Measurements from ENCODE around the gene FAM222B. TPM values are rescaled to one million over a fixed set of nuclear protein-coding genes. Genes with fewer than 3 reads are reported as not detected.

The FAM222B gene, protein sequence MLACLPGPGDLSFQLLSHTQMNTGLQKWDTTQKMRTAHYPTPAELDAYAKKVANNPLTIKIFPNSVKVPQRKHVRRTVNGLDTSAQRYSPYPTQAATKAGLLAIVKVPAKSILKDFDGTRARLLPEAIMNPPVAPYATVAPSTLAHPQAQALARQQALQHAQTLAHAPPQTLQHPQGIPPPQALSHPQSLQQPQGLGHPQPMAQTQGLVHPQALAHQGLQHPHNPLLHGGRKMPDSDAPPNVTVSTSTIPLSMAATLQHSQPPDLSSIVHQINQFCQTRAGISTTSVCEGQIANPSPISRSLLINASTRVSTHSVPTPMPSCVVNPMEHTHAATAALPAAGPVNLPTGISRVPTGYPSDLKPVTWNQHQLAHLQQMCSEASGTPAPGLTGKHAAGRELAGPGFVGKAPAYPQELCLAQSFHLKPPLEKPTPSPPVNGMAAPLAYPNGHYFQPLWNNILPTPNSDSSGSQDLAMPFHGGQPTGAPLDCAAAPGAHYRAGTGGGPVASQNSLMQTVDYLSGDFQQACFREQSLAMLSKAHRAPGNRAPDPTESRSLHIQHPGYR
- total RNA-seq, result 10 to 100 TPM; 17.6 to 23.4 (median 23.3) TPM
- 9.6 TPM for total RNA-seq (2013)
- 8.7 to 26.4 (median 12.1) reads per million in 29 experiments for total RNA-seq

DNA sequence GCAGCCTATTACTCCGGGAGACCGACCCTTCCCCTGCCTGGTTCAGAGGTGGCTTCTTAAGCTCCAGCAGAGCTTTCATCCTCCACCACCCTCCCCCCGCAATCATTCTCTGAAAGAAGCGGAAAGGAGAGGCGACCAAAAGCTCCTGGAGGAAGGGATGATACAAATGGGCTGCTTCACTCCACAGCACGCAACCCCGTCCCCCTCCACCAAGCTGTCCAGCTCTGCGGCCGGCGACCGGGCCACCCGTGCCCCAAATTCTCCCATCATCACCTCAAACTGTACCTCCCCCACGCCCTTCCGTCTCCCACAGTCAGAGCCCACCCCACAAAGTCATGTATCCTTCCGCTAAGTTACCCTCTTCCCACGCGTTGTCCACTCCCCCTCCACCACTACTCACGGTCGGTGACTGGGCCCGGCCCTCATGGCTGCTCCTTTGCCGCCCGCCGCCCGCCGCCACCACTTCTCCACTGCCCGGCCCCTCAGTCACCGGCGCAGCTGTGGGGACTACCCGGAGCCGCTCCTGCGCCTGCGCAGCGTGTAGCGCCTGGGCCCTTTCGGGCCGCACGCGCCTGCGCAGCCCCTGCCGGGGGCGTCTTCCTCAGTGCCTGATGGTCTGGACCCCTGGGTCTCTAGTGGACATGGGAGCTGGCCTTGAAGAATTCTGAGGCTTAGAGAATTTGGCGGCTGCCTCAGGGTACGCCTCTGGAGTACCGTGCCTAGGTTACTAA, at the start of gene FAM222B:
Gene FAM222B, minus strand, starts transcription at position 509 of the 731 bp plus-strand sequence. CDS start 76,123 bp downstream, outside the sequence.
- Mint-ChIP-seq H3K4me1 (peaks cover 14 to 26% (median 25%) of the 10 kb centered on the region in 3 donors), H3K9me3 (no peaks in the 10 kb centered on the region), H3K4me3 (peak within 1 kb of the TSS; percentile 93 to 99 (median 97)), H3K36me3 (no peaks in the 10 kb centered on the region), H3K27ac (peak within 1 kb of the TSS; percentile 91 to 95), H3K27me3 (no peaks in the 10 kb centered on the region)
- peaks cover 9 to 31% of the 10 kb centered on the region in 2 experiments for H3K4me1 ChIP-seq (ENCODE audit: control insufficient read depth in 1 of 2, extremely low read depth in 1 of 2, insufficient read depth in 2 of 2, low read length in 2 of 2)
- peak within 1 kb of the TSS; percentile 67 for H3K27ac ChIP-seq (ENCODE audit: low read length)
- POLR2A ChIA-PET, result interaction anchor here (0.9 kb wide), 2 partner anchors 115 kb away, joined by 3 to 4 read pairs; no protein-coding TSS in a partner anchor
- CTCF ChIA-PET, result interaction anchor here (0.6 to 3.3 kb wide), 12 partner anchors 10 to 123 kb away, joined by 3 to 16 read pairs (median 4); partner anchors contain the start of genes NEK8 (in 1 of the 2) and RPL23A (in 1 of the 2)
- DNase-seq (peak; percentile 70 to 91 (median 79)), ATAC-seq (replicated peaks in 1 of 4) (peak; percentile 97 to 98 (median 98))
- H3K9me3 ChIP-seq, result no peaks in the 10 kb centered on the region
- no peaks in the 10 kb centered on the region for H3K36me3 ChIP-seq (ENCODE audit: control insufficient read depth in 2 of 2, extremely low read depth in 1 of 2, insufficient read depth in 1 of 2, low read length in 1 of 2)
- WGBS (ENCODE audit: insufficient coverage), result under 1% methylated on average over 41 of the region's 44 CpGs
- no peaks in the 10 kb centered on the region for H3K27me3 ChIP-seq (replicated peaks in 1 of 2; ENCODE audit: control insufficient read depth in 2 of 2, extremely low read depth in 1 of 2, insufficient read depth in 2 of 2, low read length in 1 of 2)
- H3K4me3 ChIP-seq (ENCODE audit: control insufficient read depth in 1 of 2, extremely low read depth in 1 of 2, low read length in 1 of 2), result peak within 1 kb of the TSS; percentile 95 to 96

DNA sequence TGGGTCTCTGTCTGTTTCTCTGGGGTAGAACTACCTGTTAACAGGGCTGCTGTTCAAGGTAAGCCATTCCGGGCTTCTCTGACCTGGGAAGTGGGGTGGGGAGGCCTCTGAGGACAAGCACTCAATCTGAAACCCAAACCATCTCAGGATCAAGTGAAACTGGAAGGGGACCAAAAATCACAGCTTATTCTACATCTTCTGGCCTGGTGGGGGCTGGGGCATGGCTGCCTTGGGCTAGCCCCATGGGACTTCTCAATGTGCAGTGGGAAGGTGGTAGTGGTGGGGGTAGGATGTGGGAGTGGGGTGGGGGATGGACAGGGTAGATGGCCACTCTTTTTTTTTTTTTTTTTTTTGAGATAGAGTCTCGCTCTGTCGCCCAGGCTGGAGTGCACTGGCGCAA, 49.4 kb upstream of the FAM222B start:
- Histone ChIP-seq H3K36me3 (ENCODE audit: control insufficient read depth in 2 of 2, extremely low read depth in 1 of 2, insufficient read depth in 1 of 2, low read length in 1 of 2) (peaks cover 6 to 25% of the 10 kb centered on the region in 2 donors), H3K4me3 (ENCODE audit: control insufficient read depth in 1 of 2, extremely low read depth in 1 of 2, low read length in 1 of 2) (no peak overlapping the region), H3K27ac (ENCODE audit: low read length) (no peak overlapping the region), H3K9me3 (no peaks in the 10 kb centered on the region), H3K27me3 (replicated peaks in 1 of 2; ENCODE audit: control insufficient read depth in 2 of 2, extremely low read depth in 1 of 2, insufficient read depth in 2 of 2, low read length in 1 of 2) (no peaks in the 10 kb centered on the region), H3K4me1 (ENCODE audit: control insufficient read depth in 1 of 2, extremely low read depth in 1 of 2, insufficient read depth in 2 of 2, low read length in 2 of 2) (peaks cover 17 to 58% of the 10 kb centered on the region in 2 experiments)
- ATAC-seq (replicated peaks in 1 of 4) (no peak), DNase-seq (no peak)
- peak overlapping the region; percentile 91 to 99 for H3K27ac Mint-ChIP-seq
- ChIA-PET POLR2A (interaction anchor here (0.5 to 0.7 kb wide), 5 partner anchors 33 to 529 kb away, joined by 3 to 8 read pairs (median 3); no protein-coding TSS in a partner anchor), CTCF (interaction anchor here in 1 of 2 donors (0.7 kb wide), 1 partner anchor 61 kb away, joined by 3 read pairs; no protein-coding TSS in a partner anchor)
- no peaks in the 10 kb centered on the region for H3K9me3 Mint-ChIP-seq
- H3K27me3 Mint-ChIP-seq, result no peaks in the 10 kb centered on the region
- no CpG with 5 or more reads among the region's 4 CpGs for WGBS (ENCODE audit: insufficient coverage)
- peak overlapping the region in 1 of 3 donors; percentile 82 for H3K4me3 Mint-ChIP-seq
- H3K36me3 Mint-ChIP-seq, result peaks cover 6% of the 10 kb centered on the region
- peaks cover 62 to 75% (median 63%) of the 10 kb centered on the region in 3 donors for H3K4me1 Mint-ChIP-seq

- Histone ChIP-seq H3K27ac (ENCODE audit: low read length) (no peak overlapping the region), H3K27me3 (replicated peaks in 1 of 2; ENCODE audit: control insufficient read depth in 2 of 2, extremely low read depth in 1 of 2, insufficient read depth in 2 of 2, low read length in 1 of 2) (no peaks in the 10 kb centered on the region), H3K4me3 (ENCODE audit: control insufficient read depth in 1 of 2, extremely low read depth in 1 of 2, low read length in 1 of 2) (no peak overlapping the region), H3K9me3 (no peaks in the 10 kb centered on the region), H3K4me1 (ENCODE audit: control insufficient read depth in 1 of 2, extremely low read depth in 1 of 2, insufficient read depth in 2 of 2, low read length in 2 of 2) (peaks cover 14 to 52% of the 10 kb centered on the region in 2 experiments), H3K36me3 (ENCODE audit: control insufficient read depth in 2 of 2, extremely low read depth in 1 of 2, insufficient read depth in 1 of 2, low read length in 1 of 2) (peaks cover 6 to 30% of the 10 kb centered on the region in 2 donors)
- peaks cover 55 to 69% (median 64%) of the 10 kb centered on the region in 3 donors for H3K4me1 Mint-ChIP-seq
- 92% methylated on average over 1 of the region's 1 CpG for WGBS (ENCODE audit: insufficient coverage)
- no peaks in the 10 kb centered on the region for H3K27me3 Mint-ChIP-seq
- ChIA-PET CTCF (interaction anchor here in 1 of 2 donors (0.7 kb wide), 1 partner anchor 10 kb away, joined by 10 read pairs; no protein-coding TSS in a partner anchor), POLR2A (no interaction called here)
- no peaks in the 10 kb centered on the region for H3K9me3 Mint-ChIP-seq
- peak overlapping the region; percentile 82 to 91 for H3K27ac Mint-ChIP-seq
- H3K4me3 Mint-ChIP-seq, result peak overlapping the region in 1 of 3 donors; percentile 82
- ATAC-seq (replicated peaks in 1 of 4) (no peak), DNase-seq (no peak)
- H3K36me3 Mint-ChIP-seq, result peaks cover 6% of the 10 kb centered on the region
Observed at GRCh38 chr17:28891201-28891600, 48.6 kb upstream of the FAM222B start.

- peaks cover 6 to 42% of the 10 kb centered on the region in 2 donors for H3K36me3 ChIP-seq (ENCODE audit: control insufficient read depth in 2 of 2, extremely low read depth in 1 of 2, insufficient read depth in 1 of 2, low read length in 1 of 2)
- H3K4me1 ChIP-seq (ENCODE audit: control insufficient read depth in 1 of 2, extremely low read depth in 1 of 2, insufficient read depth in 2 of 2, low read length in 2 of 2), result peaks cover 8 to 48% of the 10 kb centered on the region in 2 experiments
- DNase-seq, result no peak
- H3K4me3 ChIP-seq (ENCODE audit: control insufficient read depth in 1 of 2, extremely low read depth in 1 of 2, low read length in 1 of 2), result no peak overlapping the region
- POLR2A ChIA-PET, result interaction anchor here in 1 of 2 donors (0.7 kb wide), 1 partner anchor 444 kb away, joined by 4 read pairs; no protein-coding TSS in a partner anchor
- no peak overlapping the region for H3K27ac ChIP-seq (ENCODE audit: low read length)
- CTCF ChIA-PET, result no interaction called here
- no peaks in the 10 kb centered on the region for H3K27me3 ChIP-seq (replicated peaks in 1 of 2; ENCODE audit: control insufficient read depth in 2 of 2, extremely low read depth in 1 of 2, insufficient read depth in 2 of 2, low read length in 1 of 2)
- Mint-ChIP-seq H3K9me3 (no peaks in the 10 kb centered on the region), H3K4me1 (peaks cover 53 to 64% (median 54%) of the 10 kb centered on the region in 3 donors), H3K4me3 (no peak overlapping the region), H3K36me3 (peaks cover 14% of the 10 kb centered on the region), H3K27me3 (no peaks in the 10 kb centered on the region), H3K27ac (peak overlapping the region in 1 of 2 donors; percentile 46)
- no CpG with 5 or more reads among the region's 5 CpGs for WGBS (ENCODE audit: insufficient coverage)
- H3K9me3 ChIP-seq, result no peaks in the 10 kb centered on the region
- no peak for ATAC-seq (replicated peaks in 1 of 4)
Observed at GRCh38 chr17:28889996-28890395, 47.4 kb upstream of the FAM222B start.

DNA sequence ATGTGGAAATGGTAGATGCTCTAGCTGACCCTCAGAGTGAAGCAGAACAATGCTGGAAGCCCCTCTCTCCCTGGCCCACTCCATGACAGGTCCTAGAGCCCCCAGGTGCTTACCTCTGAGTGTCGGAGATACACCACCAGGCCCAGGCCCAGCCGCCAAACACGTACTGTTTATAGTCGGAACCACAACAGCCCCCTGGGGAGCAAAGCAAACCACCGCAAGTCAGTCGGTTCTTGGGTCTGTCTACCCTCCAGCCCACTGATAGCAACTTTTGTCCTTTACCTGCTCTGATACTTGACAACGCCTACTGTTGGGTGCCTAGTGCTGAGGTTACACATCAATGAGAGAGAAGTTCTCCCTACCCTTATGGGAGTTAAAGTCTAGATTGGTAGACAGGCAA, 46.2 kb upstream of the FAM222B start:
- ChIA-PET POLR2A (no interaction called here), CTCF (no interaction called here)
- no peak overlapping the region for H3K4me3 Mint-ChIP-seq
- no peak overlapping the region for H3K27ac Mint-ChIP-seq
- Histone ChIP-seq H3K4me3 (ENCODE audit: control insufficient read depth in 1 of 2, extremely low read depth in 1 of 2, low read length in 1 of 2) (no peak overlapping the region), H3K27me3 (replicated peaks in 1 of 2; ENCODE audit: control insufficient read depth in 2 of 2, extremely low read depth in 1 of 2, insufficient read depth in 2 of 2, low read length in 1 of 2) (no peaks in the 10 kb centered on the region), H3K27ac (ENCODE audit: low read length) (no peak overlapping the region), H3K36me3 (ENCODE audit: control insufficient read depth in 2 of 2, extremely low read depth in 1 of 2, insufficient read depth in 1 of 2, low read length in 1 of 2) (peaks cover 6 to 54% of the 10 kb centered on the region in 2 donors), H3K4me1 (ENCODE audit: control insufficient read depth in 1 of 2, extremely low read depth in 1 of 2, insufficient read depth in 2 of 2, low read length in 2 of 2) (peaks cover 8 to 37% of the 10 kb centered on the region in 2 experiments), H3K9me3 (no peaks in the 10 kb centered on the region)
- H3K27me3 Mint-ChIP-seq, result no peaks in the 10 kb centered on the region
- peaks cover 21% of the 10 kb centered on the region for H3K36me3 Mint-ChIP-seq
- H3K4me1 Mint-ChIP-seq, result peaks cover 46 to 60% (median 53%) of the 10 kb centered on the region in 3 donors
- DNase-seq, result no peak
- H3K9me3 Mint-ChIP-seq, result no peaks in the 10 kb centered on the region
- ATAC-seq (replicated peaks in 1 of 4), result no peak
- WGBS (ENCODE audit: insufficient coverage), result 100% methylated on average over 3 of the region's 7 CpGs

Data from T-cell (primary cell).